ENCODE results near the gene APIP.

GRCh38 chr11:34941688-34942087 lies 25.5 kb upstream of the APIP start:
- no peak for TF ChIP-seq CTCF (IDR thresholded peaks at IDR 0.05; ENCODE audit: insufficient read depth, low read length, poor library complexity, severe bottlenecking)
- TF ChIP-seq EZH2phosphoT487 (conservative IDR thresholded peaks at IDR 0.05; ENCODE audit: low read length) = no peak

All from SU-DHL-6 (cell line).